HG03342 (cell line): ENCODE results near the gene COL11A1.
"Not testable (repeated sequence)": the region's sequence is repeated elsewhere in the genome, so short reads cannot be mapped to it uniquely, and the experiment has no call there.

ENCODE experiments used
- ATAC-seq: cut with Tn5 transposase; IDR thresholded peaks from one replicate; pipeline ENCODE4 v1.9.1; 2021; ENCODE audit warnings: mild to moderate bottlenecking, moderate library complexity; ENCODE audit not compliant: unreplicated experiment

The COL11A1 gene

DNA sequence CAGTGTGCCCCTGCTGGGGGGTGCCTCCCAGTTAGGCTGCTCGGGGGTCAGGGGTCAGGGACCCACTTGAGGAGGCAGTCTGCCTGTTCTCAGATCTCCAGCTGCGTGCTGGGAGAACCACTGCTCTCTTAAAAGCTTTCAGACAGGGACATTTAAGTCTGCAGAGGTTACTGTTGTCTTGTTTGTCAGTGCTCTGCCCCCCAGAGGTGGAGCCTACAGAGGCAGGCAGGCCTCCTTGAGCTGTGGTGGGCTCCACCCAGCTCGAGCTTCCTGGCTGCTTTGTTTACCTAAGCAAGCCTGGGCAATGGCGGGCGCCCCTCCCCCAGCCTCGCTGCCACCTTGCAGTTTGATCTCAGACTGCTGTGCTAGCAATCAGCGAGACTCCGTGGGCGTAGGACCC, 175.0 kb downstream of the COL11A1 start:
- ATAC-seq: not testable (repeated sequence)

DNA sequence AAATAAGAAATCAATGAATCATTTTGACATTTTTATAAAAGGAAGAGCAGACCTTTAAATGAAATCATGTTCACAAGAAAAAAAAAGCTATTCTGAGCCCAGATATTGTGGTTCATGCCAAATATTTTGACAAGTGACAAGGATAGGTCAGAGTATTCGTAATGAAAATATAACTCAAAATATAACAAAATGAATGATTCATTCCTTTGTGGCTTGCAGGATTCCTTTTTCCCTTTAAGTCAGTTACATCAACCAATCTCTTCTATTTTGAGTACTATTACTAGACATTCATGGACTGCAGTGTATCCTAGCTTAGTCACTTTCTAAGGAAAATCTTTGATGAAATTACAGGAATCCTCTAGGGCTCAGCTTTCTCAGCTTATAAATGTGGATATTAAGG, 188.7 kb downstream of the COL11A1 start:
- no peak for ATAC-seq

GRCh38 chr1:102901996-102902395, 206.3 kb downstream of the COL11A1 start:
- ATAC-seq: no peak

DNA sequence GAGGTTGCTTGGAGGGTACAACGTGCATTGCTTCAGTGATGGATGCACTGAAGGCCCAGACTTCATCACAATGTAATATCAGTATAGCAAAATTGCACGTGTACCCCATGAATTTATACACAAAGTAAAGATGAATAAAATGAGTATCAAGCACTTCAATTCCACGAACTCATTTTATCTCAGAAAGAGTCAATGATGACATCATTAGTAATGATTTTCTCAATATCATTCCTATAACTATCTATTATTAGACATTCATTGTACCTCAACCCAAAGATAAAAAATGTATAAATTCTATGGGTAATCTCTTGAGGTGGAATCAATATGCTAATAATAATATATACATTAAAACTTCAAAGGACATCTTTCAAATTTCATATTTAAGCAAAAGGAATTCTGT, 208.4 kb downstream of the COL11A1 start:
- ATAC-seq: no peak

DNA sequence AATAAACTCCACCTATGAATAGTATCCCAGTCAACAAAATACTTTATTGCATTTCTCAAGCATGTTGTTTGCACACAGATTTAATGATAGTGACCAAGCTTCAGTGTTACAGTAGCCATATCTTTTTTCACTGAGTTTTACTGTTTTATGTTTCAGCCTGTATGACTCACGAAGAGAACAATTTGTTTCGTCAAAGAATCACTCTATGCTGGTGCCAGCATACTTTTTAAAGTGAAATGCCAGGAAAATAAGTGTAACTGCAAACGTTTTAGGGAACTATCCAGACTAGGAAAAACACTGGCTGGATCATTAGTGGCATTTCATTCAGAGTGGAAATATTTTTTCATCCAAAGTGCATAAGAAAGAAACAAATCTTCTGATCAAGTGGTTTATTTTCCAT, 210.8 kb downstream of the COL11A1 start:
- ATAC-seq: no peak

DNA sequence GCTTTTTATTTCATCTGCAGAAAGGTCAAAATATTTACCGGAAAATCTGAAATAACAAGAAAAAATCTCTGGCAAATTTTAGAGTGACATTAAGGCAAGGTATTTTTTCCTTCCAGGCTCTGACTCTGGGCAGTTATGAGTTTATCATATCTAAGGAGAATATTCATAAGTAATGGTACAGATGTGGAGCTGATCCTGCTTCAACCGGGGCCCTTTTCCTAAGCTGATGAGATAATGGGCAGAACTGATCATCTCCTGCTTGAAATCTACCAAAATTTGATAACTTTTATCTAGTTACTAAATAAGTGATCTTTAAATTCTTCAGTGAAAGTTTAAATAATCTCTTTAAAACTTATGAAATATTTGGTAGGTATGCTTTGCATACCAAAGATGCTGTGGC, 211.6 kb downstream of the COL11A1 start:
- no peak for ATAC-seq

DNA sequence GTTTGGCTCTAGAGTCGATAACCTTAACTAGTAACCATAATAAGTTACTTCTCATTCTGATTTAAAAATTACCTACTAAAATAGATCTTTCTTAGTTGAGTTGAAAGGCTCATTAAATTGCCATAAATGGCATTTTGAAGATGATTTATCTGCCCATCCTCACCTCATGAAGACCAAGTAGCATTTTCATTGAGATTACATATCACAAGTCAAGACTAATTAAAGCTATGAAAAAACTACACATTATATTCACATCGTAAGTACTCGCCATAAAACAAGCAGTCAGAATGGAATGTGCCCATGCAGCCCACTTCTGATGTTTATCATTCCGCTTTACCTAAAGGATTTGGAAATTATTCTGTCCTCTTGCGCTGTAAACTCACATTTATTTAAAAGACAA, 212.0 kb downstream of the COL11A1 start:
- ATAC-seq: no peak

DNA sequence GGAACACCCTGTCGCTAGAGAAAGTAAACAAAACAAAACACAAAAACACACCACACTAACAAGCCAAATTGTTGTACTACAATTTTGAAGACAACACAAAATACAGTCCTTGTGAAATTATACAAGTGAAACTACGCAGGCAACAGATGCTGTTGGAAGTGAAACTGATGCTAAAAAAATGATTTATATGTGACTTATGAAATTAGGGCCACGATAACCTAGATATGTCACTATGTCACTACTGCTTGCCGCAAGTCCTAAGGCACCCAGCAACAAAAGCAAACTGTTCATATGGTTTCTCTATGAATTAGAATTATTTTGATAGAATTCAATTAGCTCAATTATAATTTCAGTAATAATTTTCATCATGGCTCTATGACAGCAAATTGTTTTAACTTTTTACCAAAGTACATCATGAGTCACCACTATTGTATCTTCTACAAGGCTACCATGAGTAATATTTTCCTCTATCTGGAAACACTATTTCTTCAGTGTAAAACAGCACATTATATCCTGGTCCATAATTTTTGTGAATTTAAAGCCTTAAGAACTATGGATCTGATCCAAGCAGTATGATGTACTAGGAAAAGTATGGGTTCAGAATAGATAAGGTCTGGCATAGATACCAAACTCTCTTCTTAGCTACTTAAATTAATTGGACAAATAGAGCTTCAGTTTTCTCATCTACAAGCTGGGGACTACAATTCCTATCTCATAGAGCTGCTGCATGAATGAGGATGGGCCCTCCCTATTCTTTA, 216.3 kb downstream of the COL11A1 start:
- ATAC-seq: no peak

DNA sequence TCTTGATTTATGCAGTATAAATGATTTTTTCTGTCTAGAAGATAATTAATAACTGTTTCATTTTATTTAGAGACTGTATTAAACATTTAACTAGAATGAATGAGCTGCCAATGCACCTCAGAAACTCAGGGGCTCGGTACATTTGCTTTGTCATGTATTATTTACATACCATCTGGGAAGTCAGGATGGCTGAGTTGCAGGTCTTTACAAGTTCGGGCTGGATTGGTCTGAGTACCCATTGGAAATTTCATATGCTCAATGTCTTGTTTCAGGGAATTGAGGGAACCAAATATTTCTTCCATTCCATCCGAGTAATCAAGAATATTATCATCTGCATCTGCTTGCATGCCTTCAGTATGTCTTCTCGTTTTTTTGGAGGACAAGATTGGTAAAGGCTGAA, 221.7 kb downstream of the COL11A1 start:
- ATAC-seq: no peak

DNA sequence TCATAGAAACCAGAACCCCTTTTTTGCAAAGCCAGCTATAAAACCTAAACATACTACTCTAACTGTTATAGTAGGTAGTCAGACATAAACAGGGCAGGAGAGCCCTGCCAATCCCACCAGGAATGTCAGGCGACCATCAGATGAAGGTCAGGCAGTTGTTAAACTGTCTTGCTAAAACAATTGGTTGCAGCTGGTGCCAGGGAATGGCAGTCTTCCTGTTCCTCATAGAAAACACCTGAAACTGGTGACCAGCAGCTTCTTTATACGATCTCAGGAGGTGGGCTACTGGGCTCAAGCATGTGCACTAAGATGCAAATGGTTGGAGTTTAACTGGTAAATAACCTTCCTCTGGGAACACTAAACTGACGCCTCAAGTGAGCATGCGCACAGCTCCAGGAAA, 224.1 kb downstream of the COL11A1 start:
- ATAC-seq: no peak

DNA sequence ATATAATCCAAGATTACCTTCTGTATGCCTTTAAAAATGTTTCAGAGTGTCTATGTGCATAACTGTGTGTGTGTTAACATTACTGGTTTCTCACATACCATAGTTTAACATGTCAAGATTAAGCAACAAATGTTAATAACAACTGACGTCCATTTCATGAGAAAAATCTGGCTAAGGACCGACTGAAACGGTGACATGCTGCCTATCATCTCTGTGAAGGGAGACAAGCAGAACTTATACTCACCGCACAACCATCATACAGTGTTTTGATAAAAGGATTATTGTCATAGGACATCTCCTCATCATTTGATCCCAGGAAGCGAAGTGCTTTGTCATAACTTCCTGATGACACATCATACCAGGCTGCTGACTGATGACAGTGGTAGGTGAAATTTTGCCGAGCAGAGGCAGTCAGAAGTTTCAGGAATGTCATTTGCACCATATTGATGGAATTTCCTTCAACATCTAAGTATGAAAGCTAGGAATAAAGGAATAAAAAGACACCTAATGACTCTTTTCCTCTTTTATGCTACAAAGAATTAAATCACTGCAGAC, 228.8 kb downstream of the COL11A1 start:
- no peak for ATAC-seq

GRCh38 chr1:102875756-102876155, 232.6 kb downstream of the COL11A1 start:
- no peak for ATAC-seq

DNA sequence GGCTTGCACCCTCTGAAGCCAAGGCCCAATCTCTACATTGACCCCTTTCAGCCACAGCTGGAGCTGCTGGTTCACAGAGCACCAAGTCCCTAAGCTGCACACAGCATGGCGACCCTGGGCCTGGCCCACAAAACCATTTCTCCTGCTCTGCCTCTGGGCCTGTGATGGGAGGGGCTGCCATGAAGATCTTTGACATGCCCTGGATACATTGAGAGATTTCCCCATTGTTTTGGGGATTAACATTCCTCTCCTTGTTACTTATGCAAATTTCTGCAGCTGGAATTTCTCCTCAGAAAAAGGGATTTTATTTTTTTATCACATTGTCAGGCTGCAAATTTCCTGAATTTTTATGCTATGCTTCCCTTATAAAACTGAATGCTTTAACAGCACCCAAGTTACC, 235.8 kb downstream of the COL11A1 start:
- no peak for ATAC-seq

DNA sequence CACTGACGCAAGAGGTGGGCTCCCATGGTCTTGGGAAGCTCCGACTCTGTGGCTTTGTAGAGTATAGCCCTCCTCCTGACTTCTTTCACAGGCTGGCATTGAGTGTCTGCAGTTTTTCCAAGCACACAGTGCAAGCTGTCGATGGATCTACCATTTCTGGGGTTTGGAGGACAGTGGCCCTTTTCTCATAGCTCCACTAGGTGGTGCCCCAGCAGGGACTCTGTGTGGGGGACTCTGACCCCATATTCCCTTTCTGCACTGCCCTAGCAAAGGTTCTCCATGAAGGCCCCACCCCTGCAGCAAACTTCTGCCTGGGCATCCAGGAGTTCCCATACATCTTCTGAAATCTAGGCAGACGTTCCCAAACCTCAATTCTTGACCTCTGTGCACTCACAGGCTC, 236.2 kb downstream of the COL11A1 start:
- no peak for ATAC-seq

- no peak for ATAC-seq
These were observed 244.6 kb downstream of the COL11A1 start for GRCh38 chr1:102863704-102864103.

DNA sequence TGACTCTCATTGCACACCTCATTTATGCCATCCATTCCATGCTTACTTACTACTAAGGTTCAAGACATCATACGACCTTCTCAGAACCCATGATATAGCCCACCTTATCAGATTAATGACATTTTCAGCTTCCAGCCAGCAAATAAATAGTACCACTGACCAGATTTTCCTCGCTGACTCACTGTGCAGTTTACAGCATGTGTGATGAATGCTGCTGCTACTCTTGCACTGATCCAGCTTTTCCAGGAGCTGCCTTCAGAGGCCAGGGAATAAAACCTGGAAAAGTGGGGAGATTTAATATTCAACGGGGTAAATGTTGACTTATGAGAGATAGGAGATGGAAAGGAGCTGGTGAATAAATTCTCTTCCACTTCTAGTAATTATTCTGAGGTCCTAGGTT, 247.1 kb downstream of the COL11A1 start:
- ATAC-seq: no peak

DNA sequence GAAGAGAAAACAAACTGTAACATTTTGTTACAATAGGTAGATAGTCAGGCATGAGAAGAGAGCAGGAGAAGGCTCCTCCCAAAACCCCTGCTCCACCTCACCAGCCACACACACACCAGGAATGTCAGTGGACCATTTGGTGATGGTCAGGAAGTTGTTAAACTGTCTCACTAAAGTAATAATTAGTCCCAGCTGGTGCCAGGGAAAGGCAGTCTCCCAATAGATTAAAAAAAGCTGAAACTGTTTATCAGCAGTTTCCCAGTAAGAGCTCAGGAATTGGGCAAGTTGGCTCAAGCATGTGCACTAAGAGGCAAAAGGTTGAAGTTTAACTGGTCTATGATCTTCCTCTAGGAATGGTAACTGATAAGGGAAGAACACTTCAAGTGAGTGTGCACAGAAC, 249.6 kb downstream of the COL11A1 start:
- no peak for ATAC-seq

- ATAC-seq: no peak
These were observed 251.1 kb downstream of the COL11A1 start for GRCh38 chr1:102857251-102857650.

DNA sequence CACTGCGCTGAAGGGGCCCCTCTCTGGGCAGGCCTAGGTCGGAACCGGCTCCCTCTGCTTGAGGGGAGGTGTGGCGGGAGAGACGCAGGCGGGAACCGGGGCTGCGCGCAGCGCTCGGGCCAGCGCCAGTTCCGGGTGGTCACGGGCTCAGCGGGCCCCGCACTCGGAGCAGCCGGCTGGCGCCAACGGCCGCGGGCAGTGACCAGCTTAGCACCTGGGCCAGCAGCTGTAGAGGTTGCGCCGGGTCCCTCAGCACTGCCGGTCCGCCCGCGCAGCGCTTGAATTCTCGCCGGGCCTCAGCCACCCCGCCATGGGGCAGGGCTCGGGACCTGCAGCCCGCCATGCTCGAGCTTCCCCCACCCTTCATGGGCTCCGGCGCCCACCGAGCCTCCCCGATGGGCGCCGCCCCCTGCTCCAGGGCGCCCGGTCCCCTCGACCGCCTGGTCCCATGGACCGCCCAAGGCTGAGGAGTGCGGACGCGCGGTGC, 254.6 kb downstream of the COL11A1 start:
- no peak for ATAC-seq

DNA sequence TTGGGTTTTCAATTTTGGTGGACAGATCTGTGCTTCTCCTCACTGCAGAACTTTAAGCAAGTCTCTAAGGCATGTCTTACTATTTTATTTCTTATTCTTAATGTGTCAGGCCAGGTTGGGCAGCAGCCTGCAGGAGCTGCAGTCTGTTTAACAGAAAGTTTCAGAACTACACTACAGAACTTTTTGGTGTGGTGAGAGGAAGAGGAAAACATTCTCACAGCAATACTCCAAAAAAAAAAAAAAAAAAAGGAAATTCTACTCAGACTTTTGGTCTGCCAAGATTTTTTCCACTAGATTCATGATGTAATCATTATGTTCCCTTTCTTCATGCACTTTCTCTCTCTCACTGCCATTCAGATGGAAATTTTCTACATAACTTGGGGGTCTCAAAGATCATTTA, 255.2 kb downstream of the COL11A1 start:
- no peak for ATAC-seq

DNA sequence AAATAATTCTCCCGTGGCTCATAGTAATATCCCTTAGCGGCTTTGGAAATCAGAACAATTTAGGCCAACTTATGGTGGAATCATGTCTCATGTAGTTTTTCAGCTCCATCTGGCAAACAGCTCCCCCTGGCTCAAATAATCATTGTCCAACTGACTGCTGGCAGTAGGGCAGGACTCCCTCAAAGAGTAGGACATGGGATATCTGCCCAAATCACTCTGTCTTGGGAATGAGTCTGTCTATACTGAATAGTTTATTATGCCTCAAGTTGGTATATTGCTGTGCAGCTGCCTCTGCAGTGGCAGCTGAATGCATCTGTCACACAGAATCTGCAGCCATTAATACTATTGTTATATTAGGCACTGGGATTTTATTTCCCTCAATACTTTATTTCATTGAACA, 255.7 kb downstream of the COL11A1 start:
- no peak for ATAC-seq

GRCh38 chr1:102851616-102852015, 256.7 kb downstream of the COL11A1 start:
- ATAC-seq: no peak

GRCh38 chr1:102842606-102843005, 265.7 kb downstream of the COL11A1 start:
- ATAC-seq: no peak
